ENCODE results near the gene INO80E. TPM values are rescaled to one million over a fixed set of nuclear protein-coding genes. Genes with fewer than 3 reads are reported as not detected.
A peak's percentile ranks its signal among the peaks of the same experiment; 100 is the strongest.

Gene INO80E
- total RNA-seq, 1 experiment from 2014 or later = 115 TPM

DNA sequence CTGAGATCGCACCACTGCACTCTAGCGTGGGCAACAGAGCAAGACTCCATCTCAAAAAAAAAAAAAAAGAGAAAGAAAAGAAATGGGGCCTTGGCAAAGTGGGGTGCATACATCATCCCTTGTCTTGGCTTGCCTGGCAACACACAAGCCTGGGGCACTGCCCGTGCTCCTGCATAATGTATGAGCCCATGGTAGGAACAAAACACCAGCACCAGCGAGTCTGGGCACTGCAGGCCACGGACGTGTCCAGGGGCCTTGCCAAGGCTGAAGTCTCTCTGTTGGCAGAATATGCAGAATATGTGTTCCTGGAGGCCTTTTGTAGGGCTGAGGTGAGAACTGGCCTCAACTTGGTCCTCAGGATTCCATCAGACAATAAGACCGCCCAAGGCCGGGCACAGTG, 53.8 kb downstream of the INO80E start:
- Histone ChIP-seq H3K27ac (ENCODE audit: low read depth, low read length, poor library complexity, severe bottlenecking) (no peak overlapping the region), H3K4me3 (ENCODE audit: low read depth, low read length, poor library complexity, severe bottlenecking) (no peak overlapping the region), H3K9me3 (ENCODE audit: low read depth, low read length, poor library complexity, severe bottlenecking) (no peaks in the 10 kb centered on the region), H3K36me3 (ENCODE audit: insufficient read depth, low read length, poor library complexity, severe bottlenecking) (no peaks in the 10 kb centered on the region), H3K27me3 (replicated peaks; ENCODE audit: insufficient read depth, low read depth, low read length, poor library complexity) (no peaks in the 10 kb centered on the region), H3K4me1 (ENCODE audit: insufficient read depth, low read length, poor library complexity, severe bottlenecking) (peaks cover 8% of the 10 kb centered on the region)
- TF ChIP-seq, protein P1, sequence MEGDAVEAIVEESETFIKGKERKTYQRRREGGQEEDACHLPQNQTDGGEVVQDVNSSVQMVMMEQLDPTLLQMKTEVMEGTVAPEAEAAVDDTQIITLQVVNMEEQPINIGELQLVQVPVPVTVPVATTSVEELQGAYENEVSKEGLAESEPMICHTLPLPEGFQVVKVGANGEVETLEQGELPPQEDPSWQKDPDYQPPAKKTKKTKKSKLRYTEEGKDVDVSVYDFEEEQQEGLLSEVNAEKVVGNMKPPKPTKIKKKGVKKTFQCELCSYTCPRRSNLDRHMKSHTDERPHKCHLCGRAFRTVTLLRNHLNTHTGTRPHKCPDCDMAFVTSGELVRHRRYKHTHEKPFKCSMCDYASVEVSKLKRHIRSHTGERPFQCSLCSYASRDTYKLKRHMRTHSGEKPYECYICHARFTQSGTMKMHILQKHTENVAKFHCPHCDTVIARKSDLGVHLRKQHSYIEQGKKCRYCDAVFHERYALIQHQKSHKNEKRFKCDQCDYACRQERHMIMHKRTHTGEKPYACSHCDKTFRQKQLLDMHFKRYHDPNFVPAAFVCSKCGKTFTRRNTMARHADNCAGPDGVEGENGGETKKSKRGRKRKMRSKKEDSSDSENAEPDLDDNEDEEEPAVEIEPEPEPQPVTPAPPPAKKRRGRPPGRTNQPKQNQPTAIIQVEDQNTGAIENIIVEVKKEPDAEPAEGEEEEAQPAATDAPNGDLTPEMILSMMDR (conservative IDR thresholded peaks at IDR 0.05; ENCODE audit: low read depth, low read length) = no peak
- no peak for TF ChIP-seq EZH2 (IDR thresholded peaks at IDR 0.05; ENCODE audit: borderline replicate concordance, low read depth, low read length, poor library complexity, severe bottlenecking)
- POLR2A ChIA-PET (ENCODE audit: low non-redundant PET) = no interaction called here
- CTCF ChIA-PET = no interaction called here
- no TSS peak for BruUV-seq (replicated peaks)
- intact Hi-C loops (cut with micrococcal nuclease; ENCODE audit: unreplicated experiment) = loop anchor here (10.0 kb wide), 1 partner anchor 575 kb away; no protein-coding TSS in a partner anchor
- no peak for DNase-seq (ENCODE audit: low spot score)

DNA sequence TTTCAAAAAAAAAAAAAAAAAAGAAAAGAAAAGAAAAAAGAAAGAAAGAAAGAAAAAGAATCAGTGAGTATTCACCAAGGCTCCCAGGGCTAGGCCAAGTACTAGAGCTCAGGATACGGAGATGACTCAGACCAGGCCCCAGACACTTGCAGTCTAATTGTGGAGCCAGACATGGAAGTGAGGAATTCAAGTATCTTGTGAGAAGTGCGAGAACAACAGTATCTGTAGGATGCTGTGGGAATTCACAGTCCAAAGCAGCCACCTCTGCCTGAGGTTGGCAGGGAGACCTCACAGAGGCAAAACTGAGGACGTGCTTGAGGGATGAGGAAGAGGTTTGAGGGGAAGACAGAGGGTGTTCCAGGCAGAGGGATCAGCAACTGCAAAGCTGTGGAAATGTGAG, 55.5 kb downstream of the INO80E start:
- no peak overlapping the region for H3K27ac ChIP-seq (ENCODE audit: low read depth, low read length, poor library complexity, severe bottlenecking)
- H3K9me3 ChIP-seq (ENCODE audit: low read depth, low read length, poor library complexity, severe bottlenecking) = no peaks in the 10 kb centered on the region
- no peaks in the 10 kb centered on the region for H3K27me3 ChIP-seq (replicated peaks; ENCODE audit: insufficient read depth, low read depth, low read length, poor library complexity)
- no peak overlapping the region for H3K4me3 ChIP-seq (ENCODE audit: low read depth, low read length, poor library complexity, severe bottlenecking)
- intact Hi-C loops (cut with micrococcal nuclease; ENCODE audit: unreplicated experiment) = no loop called here
- no TSS peak for BruUV-seq (replicated peaks)
- CTCF ChIA-PET = no interaction called here
- peaks cover 9% of the 10 kb centered on the region for H3K4me1 ChIP-seq (ENCODE audit: insufficient read depth, low read length, poor library complexity, severe bottlenecking)
- no peak for TF ChIP-seq EZH2 (IDR thresholded peaks at IDR 0.05; ENCODE audit: borderline replicate concordance, low read depth, low read length, poor library complexity, severe bottlenecking)
- TF ChIP-seq, protein P1 (conservative IDR thresholded peaks at IDR 0.05; ENCODE audit: low read depth, low read length) = no peak
- POLR2A ChIA-PET (ENCODE audit: low non-redundant PET) = no interaction called here
- peaks cover 10% of the 10 kb centered on the region for H3K36me3 ChIP-seq (ENCODE audit: insufficient read depth, low read length, poor library complexity, severe bottlenecking)
- DNase-seq (ENCODE audit: low spot score) = no peak

DNA sequence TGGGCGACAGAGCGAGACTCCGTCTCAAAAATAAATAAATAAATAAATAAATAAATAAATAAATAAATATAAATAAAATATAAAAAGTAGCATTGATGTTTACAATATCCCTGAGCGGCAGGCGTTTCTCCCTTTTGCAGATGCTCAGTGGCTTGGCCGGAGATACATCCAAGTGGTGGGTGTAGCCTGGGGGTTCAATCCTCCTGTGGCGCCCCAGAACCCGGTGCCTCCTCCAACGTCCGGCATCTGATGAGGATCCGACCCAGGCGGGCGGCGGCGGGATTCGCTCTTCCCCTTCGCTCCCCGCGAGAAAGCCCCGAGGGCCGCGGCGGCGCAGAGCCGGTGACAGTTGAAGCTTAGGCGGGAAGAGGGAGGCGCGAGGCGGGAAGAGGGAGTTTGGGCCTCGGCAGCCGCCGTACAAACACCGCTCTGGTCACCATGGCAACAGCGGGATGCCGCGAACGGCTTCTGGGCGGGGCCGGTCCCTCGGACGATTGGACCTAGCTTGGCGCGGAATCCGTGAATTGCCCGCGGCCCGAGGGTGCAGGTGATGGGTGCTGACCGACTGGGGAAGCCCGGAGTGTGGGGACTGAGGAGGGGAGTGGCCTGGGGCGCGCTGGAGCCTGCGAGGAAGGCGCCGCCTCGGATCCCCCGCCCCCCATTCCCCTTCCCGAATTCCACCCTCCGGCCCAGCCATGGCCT, 56.8 kb downstream of the INO80E start:
- Histone ChIP-seq H3K4me1 (ENCODE audit: insufficient read depth, low read length, poor library complexity, severe bottlenecking) (peaks cover 9% of the 10 kb centered on the region), H3K27me3 (replicated peaks; ENCODE audit: insufficient read depth, low read depth, low read length, poor library complexity) (no peaks in the 10 kb centered on the region), H3K4me3 (ENCODE audit: low read depth, low read length, poor library complexity, severe bottlenecking) (peak overlapping the region; percentile 85), H3K9me3 (ENCODE audit: low read depth, low read length, poor library complexity, severe bottlenecking) (no peaks in the 10 kb centered on the region), H3K36me3 (ENCODE audit: insufficient read depth, low read length, poor library complexity, severe bottlenecking) (peaks cover 13% of the 10 kb centered on the region), H3K27ac (ENCODE audit: low read depth, low read length, poor library complexity, severe bottlenecking) (peak overlapping the region; percentile 81)
- TF ChIP-seq, protein P1 (conservative IDR thresholded peaks at IDR 0.05; ENCODE audit: low read depth, low read length) = no peak
- no peak for TF ChIP-seq EZH2 (IDR thresholded peaks at IDR 0.05; ENCODE audit: borderline replicate concordance, low read depth, low read length, poor library complexity, severe bottlenecking)
- CTCF ChIA-PET = interaction anchor here (1.1 kb wide), 1 partner anchor 21 kb away, joined by 3 read pairs; the partner anchor contains the start of gene TLCD3B
- DNase-seq (ENCODE audit: low spot score) = peak; percentile 95
- no TSS peak for BruUV-seq (replicated peaks)
- POLR2A ChIA-PET (ENCODE audit: low non-redundant PET) = no interaction called here
- intact Hi-C loops (cut with micrococcal nuclease; ENCODE audit: unreplicated experiment) = no loop called here
